Measurements from ENCODE around the gene GPSM3. TPM values are rescaled to one million over a fixed set of nuclear protein-coding genes. Genes with fewer than 3 reads are reported as not detected.

GPSM3 gene
- total and polyA plus RNA-seq, 2 of the 13 experiments (the other 11 are each of a cell fraction or from before 2014, with no cell fraction given), result 0.18 to 6.2 TPM

- TF ChIP-seq GZF1 (CRISPR knock-in tag; IDR thresholded peaks at IDR 0.05), result no peak
- no peak for TF ChIP-seq ZFP62 (CRISPR knock-in tag; IDR thresholded peaks at IDR 0.05)
- no peak for TF ChIP-seq CC2D1A (CRISPR knock-in tag; IDR thresholded peaks at IDR 0.05)
- peak; percentile 43; the same call in 1 of the 2 replicates for TF ChIP-seq ETV5 (CRISPR knock-in tag; IDR thresholded peaks at IDR 0.05; ENCODE audit: borderline replicate concordance)
- TF ChIP-seq, protein P1, sequence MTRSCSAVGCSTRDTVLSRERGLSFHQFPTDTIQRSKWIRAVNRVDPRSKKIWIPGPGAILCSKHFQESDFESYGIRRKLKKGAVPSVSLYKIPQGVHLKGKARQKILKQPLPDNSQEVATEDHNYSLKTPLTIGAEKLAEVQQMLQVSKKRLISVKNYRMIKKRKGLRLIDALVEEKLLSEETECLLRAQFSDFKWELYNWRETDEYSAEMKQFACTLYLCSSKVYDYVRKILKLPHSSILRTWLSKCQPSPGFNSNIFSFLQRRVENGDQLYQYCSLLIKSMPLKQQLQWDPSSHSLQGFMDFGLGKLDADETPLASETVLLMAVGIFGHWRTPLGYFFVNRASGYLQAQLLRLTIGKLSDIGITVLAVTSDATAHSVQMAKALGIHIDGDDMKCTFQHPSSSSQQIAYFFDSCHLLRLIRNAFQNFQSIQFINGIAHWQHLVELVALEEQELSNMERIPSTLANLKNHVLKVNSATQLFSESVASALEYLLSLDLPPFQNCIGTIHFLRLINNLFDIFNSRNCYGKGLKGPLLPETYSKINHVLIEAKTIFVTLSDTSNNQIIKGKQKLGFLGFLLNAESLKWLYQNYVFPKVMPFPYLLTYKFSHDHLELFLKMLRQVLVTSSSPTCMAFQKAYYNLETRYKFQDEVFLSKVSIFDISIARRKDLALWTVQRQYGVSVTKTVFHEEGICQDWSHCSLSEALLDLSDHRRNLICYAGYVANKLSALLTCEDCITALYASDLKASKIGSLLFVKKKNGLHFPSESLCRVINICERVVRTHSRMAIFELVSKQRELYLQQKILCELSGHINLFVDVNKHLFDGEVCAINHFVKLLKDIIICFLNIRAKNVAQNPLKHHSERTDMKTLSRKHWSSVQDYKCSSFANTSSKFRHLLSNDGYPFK (CRISPR knock-in tag; IDR thresholded peaks at IDR 0.05; ENCODE audit: borderline replicate concordance), result peak; percentile 30; the same call in 1 of the 2 replicates
- TF ChIP-seq, protein P2, sequence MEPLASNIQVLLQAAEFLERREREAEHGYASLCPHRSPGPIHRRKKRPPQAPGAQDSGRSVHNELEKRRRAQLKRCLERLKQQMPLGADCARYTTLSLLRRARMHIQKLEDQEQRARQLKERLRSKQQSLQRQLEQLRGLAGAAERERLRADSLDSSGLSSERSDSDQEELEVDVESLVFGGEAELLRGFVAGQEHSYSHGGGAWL (CRISPR knock-in tag; IDR thresholded peaks at IDR 0.05), result no peak
- no peak for TF ChIP-seq FOXJ3 (CRISPR knock-in tag; IDR thresholded peaks at IDR 0.05; ENCODE audit: borderline replicate concordance)
- no peak for TF ChIP-seq HNRNPLL (IDR thresholded peaks at IDR 0.05; ENCODE audit: low read depth, low read length, poor library complexity, severe bottlenecking)
- TF ChIP-seq ZNF782 (CRISPR knock-in tag; IDR thresholded peaks at IDR 0.05; ENCODE audit: borderline replicate concordance), result peak; percentile 54; the same call in 1 of the 2 replicates
- peak; percentile 55 for TF ChIP-seq PRPF4 (IDR thresholded peaks at IDR 0.05; ENCODE audit: low read depth, low read length, poor library complexity, severe bottlenecking)
- 0 out of 2 replicates have a peak, but pooled peaks have one; percentile 47 for TF ChIP-seq ZMAT3 (CRISPR knock-in tag; conservative IDR thresholded peaks at IDR 0.05)
- TF ChIP-seq SNAI1 (CRISPR knock-in tag; IDR thresholded peaks at IDR 0.05; ENCODE audit: borderline replicate concordance), result peak; percentile 59; the same call in 1 of the 2 replicates
- no peak for TF ChIP-seq ZBTB43 (CRISPR knock-in tag; conservative IDR thresholded peaks at IDR 0.05)
- TF ChIP-seq JARID2 (CRISPR knock-in tag; IDR thresholded peaks at IDR 0.05; ENCODE audit: insufficient replicate concordance), result peak; percentile 61
- TF ChIP-seq SAP130 (CRISPR knock-in tag; IDR thresholded peaks at IDR 0.05; ENCODE audit: low read depth), result peak; percentile 89
- no peak for TF ChIP-seq HCFC1 (IDR thresholded peaks at IDR 0.05; ENCODE audit: low read depth, low read length)
- no peak for TF ChIP-seq FOXA1 (IDR thresholded peaks at IDR 0.05)
- TF ChIP-seq FOXA1 (CRISPR knock-in tag; IDR thresholded peaks at IDR 0.05), result 0 out of 2 replicates have a peak, but pooled peaks have one; percentile 10
- no peak for TF ChIP-seq GPBP1L1 (CRISPR knock-in tag; IDR thresholded peaks at IDR 0.05)
- no peak for TF ChIP-seq MIXL1 (CRISPR knock-in tag; IDR thresholded peaks at IDR 0.05)
- TF ChIP-seq RAD51 (IDR thresholded peaks at IDR 0.05; ENCODE audit: borderline replicate concordance), result no peak
- TF ChIP-seq ZNF879 (CRISPR knock-in tag; IDR thresholded peaks at IDR 0.05), result no peak
- peak; percentile 41; the same call in 1 of the 2 replicates for TF ChIP-seq MYC (CRISPR knock-in tag; IDR thresholded peaks at IDR 0.05; ENCODE audit: borderline replicate concordance)
- TF ChIP-seq RCOR2 (CRISPR knock-in tag; IDR thresholded peaks at IDR 0.05), result no peak
- TF ChIP-seq ZNF576 (CRISPR knock-in tag; IDR thresholded peaks at IDR 0.05), result no peak
- TF ChIP-seq PLRG1 (conservative IDR thresholded peaks at IDR 0.05), result no peak
Measured at GRCh38 chr6:32190054-32190851, 2.2 kb downstream of the GPSM3 start, which contains the start of gene PBX2 (continued).
